ENCODE results near the gene G6PC2.
"Not testable (repeated sequence)": the region's sequence is repeated elsewhere in the genome, so short reads cannot be mapped to it uniquely, and the experiment has no call there.

G6PC2 gene

GRCh38 chr2:168930242-168930641 lies 29.2 kb downstream of the G6PC2 start:
- TF ChIP-seq, protein P1, sequence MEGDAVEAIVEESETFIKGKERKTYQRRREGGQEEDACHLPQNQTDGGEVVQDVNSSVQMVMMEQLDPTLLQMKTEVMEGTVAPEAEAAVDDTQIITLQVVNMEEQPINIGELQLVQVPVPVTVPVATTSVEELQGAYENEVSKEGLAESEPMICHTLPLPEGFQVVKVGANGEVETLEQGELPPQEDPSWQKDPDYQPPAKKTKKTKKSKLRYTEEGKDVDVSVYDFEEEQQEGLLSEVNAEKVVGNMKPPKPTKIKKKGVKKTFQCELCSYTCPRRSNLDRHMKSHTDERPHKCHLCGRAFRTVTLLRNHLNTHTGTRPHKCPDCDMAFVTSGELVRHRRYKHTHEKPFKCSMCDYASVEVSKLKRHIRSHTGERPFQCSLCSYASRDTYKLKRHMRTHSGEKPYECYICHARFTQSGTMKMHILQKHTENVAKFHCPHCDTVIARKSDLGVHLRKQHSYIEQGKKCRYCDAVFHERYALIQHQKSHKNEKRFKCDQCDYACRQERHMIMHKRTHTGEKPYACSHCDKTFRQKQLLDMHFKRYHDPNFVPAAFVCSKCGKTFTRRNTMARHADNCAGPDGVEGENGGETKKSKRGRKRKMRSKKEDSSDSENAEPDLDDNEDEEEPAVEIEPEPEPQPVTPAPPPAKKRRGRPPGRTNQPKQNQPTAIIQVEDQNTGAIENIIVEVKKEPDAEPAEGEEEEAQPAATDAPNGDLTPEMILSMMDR (IDR thresholded peaks at IDR 0.05; ENCODE audit: low read length, missing control alignments) = no peak
- no peak for DNase-seq (ENCODE audit: low read depth)
- no peak overlapping the region for H3K4me3 ChIP-seq (replicated peaks; ENCODE audit: low read depth, low read length)

- not testable (repeated sequence) for H3K4me3 ChIP-seq (replicated peaks; ENCODE audit: low read depth, low read length); DNase-seq (ENCODE audit: low read depth)
Measured at GRCh38 chr2:168932174-168932573, 31.1 kb downstream of the G6PC2 start.

DNA sequence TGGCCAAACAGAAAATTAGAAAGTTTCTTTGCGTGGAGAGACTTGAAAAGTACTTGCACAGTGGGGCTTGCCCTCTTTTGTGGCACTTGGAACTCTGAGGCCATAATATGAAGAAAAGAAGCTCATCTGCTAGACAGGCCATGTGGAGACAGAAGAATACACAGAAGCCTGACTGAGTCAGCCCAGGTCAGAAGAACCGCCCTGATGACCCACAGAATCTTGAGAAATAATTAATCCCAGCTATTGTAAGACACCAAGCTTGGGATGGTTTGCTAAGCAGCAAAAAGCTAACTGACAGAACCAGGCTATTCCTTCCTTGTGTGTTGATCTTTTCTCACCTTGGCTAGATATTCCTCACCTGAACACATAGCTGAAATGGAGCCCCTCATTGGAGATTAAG lies 33.7 kb downstream of the G6PC2 start:
- TF ChIP-seq, protein P1 (IDR thresholded peaks at IDR 0.05; ENCODE audit: low read length, missing control alignments) = no peak
- H3K4me3 ChIP-seq (replicated peaks; ENCODE audit: low read depth, low read length) = no peak overlapping the region
- no peak for DNase-seq (ENCODE audit: low read depth)

DNA sequence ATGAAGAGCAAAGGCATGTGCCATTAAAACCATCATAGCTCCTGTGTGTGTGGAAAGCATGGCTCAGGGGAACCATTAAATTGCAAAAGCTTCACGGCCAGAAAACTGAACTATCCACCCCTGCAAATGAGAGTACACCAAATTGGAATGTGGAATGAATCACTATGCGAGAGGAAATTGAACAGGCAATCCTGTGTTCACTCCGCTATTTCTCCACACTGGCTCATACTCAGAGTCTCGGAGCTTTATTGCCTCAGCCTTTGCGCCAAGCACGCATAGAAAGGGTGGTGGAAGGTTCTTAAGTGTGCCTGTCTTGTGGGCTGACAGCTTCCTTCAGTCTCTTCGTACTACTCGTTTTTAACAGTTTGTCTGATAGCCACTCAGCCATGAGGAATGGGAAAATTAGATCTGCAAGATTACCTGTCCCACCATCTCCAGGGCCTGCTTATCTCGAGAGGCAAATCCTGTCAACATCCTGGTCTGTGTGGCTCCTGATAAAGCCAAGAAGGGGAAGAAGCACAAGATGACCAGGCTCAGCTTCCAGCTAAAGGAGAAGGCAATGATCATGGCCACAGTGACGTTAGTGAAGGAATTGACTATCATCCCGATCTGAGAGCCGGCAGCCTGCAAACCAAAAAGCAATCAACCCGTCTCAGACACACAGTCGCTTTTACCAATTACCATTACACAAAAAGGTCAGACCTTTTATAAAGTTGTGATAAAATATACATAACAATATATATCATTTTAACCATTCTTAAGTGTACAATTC lies 34.9 kb downstream of the G6PC2 start:
- TF ChIP-seq, protein P1 (IDR thresholded peaks at IDR 0.05; ENCODE audit: low read length, missing control alignments) = no peak
- no peak overlapping the region for H3K4me3 ChIP-seq (replicated peaks; ENCODE audit: low read depth, low read length)
- peak; percentile 71 for DNase-seq (ENCODE audit: low read depth)

DNA sequence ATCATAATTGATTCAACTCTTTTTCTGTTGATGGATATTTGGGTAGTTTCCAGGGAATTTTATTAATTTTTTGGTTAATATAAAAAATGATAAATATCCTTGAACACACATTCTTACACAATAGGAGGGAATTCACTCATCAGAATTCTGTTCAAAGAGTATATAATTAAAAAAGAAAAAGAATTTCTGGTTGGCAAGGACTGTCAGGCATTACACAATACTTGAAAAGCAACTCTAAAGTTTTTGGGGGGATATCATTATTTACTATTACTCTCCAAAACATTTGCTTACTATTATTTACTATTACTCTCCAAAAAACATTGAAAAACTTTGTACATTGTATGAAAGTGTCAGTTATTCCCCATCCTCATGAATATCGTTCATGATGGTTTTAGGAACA lies 38.0 kb downstream of the G6PC2 start:
- no peak for DNase-seq (ENCODE audit: low read depth)
- TF ChIP-seq, protein P1 (IDR thresholded peaks at IDR 0.05; ENCODE audit: low read length, missing control alignments) = no peak
- no peak overlapping the region for H3K4me3 ChIP-seq (replicated peaks; ENCODE audit: low read depth, low read length)

DNA sequence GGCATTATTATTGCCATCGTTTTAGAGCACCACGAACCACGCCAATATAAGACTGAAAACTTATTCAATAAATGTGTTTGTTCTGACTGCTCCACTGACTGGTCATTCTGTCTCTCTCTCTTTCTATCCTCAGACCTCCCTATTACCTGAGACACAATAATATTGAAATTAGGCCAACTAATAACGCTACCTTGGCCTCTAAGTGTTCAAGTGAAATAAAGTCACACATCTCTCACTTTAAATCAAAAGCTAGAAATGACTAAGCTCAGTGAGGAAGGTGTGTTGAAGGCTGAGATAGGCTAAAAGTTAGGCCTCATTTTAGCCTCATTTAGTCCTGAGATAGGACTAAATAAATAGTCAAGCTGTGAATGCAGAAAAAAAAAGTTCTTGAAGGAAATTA lies 38.8 kb downstream of the G6PC2 start:
- no peak for DNase-seq (ENCODE audit: low read depth)
- TF ChIP-seq, protein P1 (IDR thresholded peaks at IDR 0.05; ENCODE audit: low read length, missing control alignments) = no peak

GRCh38 chr2:168941297-168941696 lies 40.2 kb downstream of the G6PC2 start:
- TF ChIP-seq, protein P1 (IDR thresholded peaks at IDR 0.05; ENCODE audit: low read length, missing control alignments) = no peak
- DNase-seq (ENCODE audit: low read depth) = no peak
- H3K4me3 ChIP-seq (replicated peaks; ENCODE audit: low read depth, low read length) = no peak overlapping the region

More for the DNA sequence above, 38.8 kb downstream of the G6PC2 start:
- H3K4me3 ChIP-seq (replicated peaks; ENCODE audit: low read depth, low read length) = no peak overlapping the region
